Osteoblast (primary cell): Measurements from ENCODE around the gene SMC3. TPM values are rescaled to one million over a fixed set of nuclear protein-coding genes. Genes with fewer than 3 reads are reported as not detected.
"Not testable (repeated sequence)": the region's sequence is repeated elsewhere in the genome, so short reads cannot be mapped to it uniquely, and the experiment has no call there.

ENCODE experiments used
- DNase-seq: peaks from one replicate; pipeline ENCODE4 v3.0.0; 2011; ENCODE audit warnings: low spot score, mixed read lengths; ENCODE audit not compliant: insufficient read length; ENCODE audit errors: missing footprints
- H2AFZ ChIP-seq: 2 replicates; pipeline ENCODE4 v1.6.0; 2011; ENCODE audit warnings: mild to moderate bottlenecking, low read length
- H3K27ac ChIP-seq: 2 replicates; pipeline ENCODE4 v1.5.1; 2011; ENCODE audit warnings: mild to moderate bottlenecking, low read depth, low read length, moderate library complexity
- H3K27me3 ChIP-seq: 2 replicates; pipeline ENCODE4 v1.6.0; 2012; ENCODE audit warnings: mild to moderate bottlenecking, control low read depth, inconsistent platforms, low read length, moderate library complexity; ENCODE audit not compliant: insufficient read depth
- H3K36me3 ChIP-seq: 2 replicates; pipeline ENCODE4 v1.5.1; 2011; ENCODE audit warnings: mild to moderate bottlenecking, low read length, control low read depth, moderate library complexity; ENCODE audit not compliant: insufficient read depth
- H3K4me1 ChIP-seq: 2 replicates; pipeline ENCODE4 v1.5.1; 2011; ENCODE audit warnings: mild to moderate bottlenecking, low read length, control low read depth, moderate library complexity; ENCODE audit not compliant: insufficient read depth
- H3K4me2 ChIP-seq: 2 replicates; pipeline ENCODE4 v1.6.0; 2011; ENCODE audit warnings: mild to moderate bottlenecking, low read length; ENCODE audit not compliant: insufficient read depth
- H3K4me3 ChIP-seq: fragments of 200-600 bp; sonication (generic); 3 replicates; pipeline ENCODE4 v1.5.1; 2012; ENCODE audit warnings: mild to moderate bottlenecking, low read length, inconsistent platforms; ENCODE audit not compliant: insufficient read depth
- H3K79me2 ChIP-seq: 2 replicates; pipeline ENCODE4 v1.6.0; 2012; ENCODE audit warnings: mild to moderate bottlenecking, low read length, control low read depth, inconsistent platforms; ENCODE audit not compliant: insufficient read depth
- H3K9me3 ChIP-seq: 2 replicates; pipeline ENCODE4 v1.5.1; 2011; ENCODE audit warnings: low read depth, low read length, control low read depth
- H4K20me1 ChIP-seq: 2 replicates; pipeline ENCODE4 v1.6.0; 2012; ENCODE audit warnings: mild to moderate bottlenecking, low read length, control low read depth; ENCODE audit not compliant: insufficient read depth
- CTCF ChIP-seq: IDR thresholded peaks from 2 replicates; pipeline ENCODE4 v1.5.1; 2011; ENCODE audit warnings: mild to moderate bottlenecking, low read depth, low read length, moderate library complexity; ENCODE audit errors: extremely low read depth
- total RNA-seq: library from RNA; depleted of rRNA; stranded (reverse); fragments of >200 nt; gene quantifications from 2 replicates; pipeline ENCODE4 v1.2.3, GENCODE V29; 2012

The SMC3 gene
- total RNA-seq, 1 donor = 20.3 TPM

- no peaks in the 10 kb centered on the region for H3K9me3 ChIP-seq
- H2AFZ ChIP-seq = no peak overlapping the region
- no peak for DNase-seq
- peaks cover 8% of the 10 kb centered on the region for H3K27me3 ChIP-seq
- no peak for TF ChIP-seq CTCF
- H3K79me2 ChIP-seq = no peaks in the 10 kb centered on the region
- H3K27ac ChIP-seq = no peak overlapping the region
- H4K20me1 ChIP-seq = no peaks in the 10 kb centered on the region
- H3K4me3 ChIP-seq = no peak overlapping the region
- no peak overlapping the region for H3K4me2 ChIP-seq
- H3K4me1 ChIP-seq = no peaks in the 10 kb centered on the region
- no peaks in the 10 kb centered on the region for H3K36me3 ChIP-seq
These were observed 52.3 kb downstream of the SMC3 start for GRCh38 chr10:110619514-110620397.

- Histone ChIP-seq H3K4me3 (no peak overlapping the region), H3K4me1 (no peaks in the 10 kb centered on the region), H3K9me3 (no peaks in the 10 kb centered on the region), H2AFZ (no peak overlapping the region), H3K36me3 (no peaks in the 10 kb centered on the region), H3K27ac (no peak overlapping the region), H3K79me2 (no peaks in the 10 kb centered on the region), H4K20me1 (no peaks in the 10 kb centered on the region), H3K27me3 (peaks cover 8% of the 10 kb centered on the region), H3K4me2 (no peak overlapping the region)
- no peak for DNase-seq
- no peak for TF ChIP-seq CTCF
These were observed 52.9 kb downstream of the SMC3 start for GRCh38 chr10:110620398-110620719.

GRCh38 chr10:110623316-110623715, 55.8 kb downstream of the SMC3 start:
- H3K4me3 ChIP-seq, H3K4me2 ChIP-seq, H3K4me1 ChIP-seq, H2AFZ ChIP-seq, H3K36me3 ChIP-seq, H4K20me1 ChIP-seq, H3K27me3 ChIP-seq, H3K27ac ChIP-seq, H3K79me2 ChIP-seq, DNase-seq, H3K9me3 ChIP-seq: not testable (repeated sequence)

- Histone ChIP-seq H4K20me1 (no peaks in the 10 kb centered on the region), H3K4me2 (no peak overlapping the region), H3K4me1 (peaks cover 9% of the 10 kb centered on the region), H3K9me3 (no peaks in the 10 kb centered on the region), H3K27me3 (peaks cover 8% of the 10 kb centered on the region), H2AFZ (no peak overlapping the region), H3K79me2 (no peaks in the 10 kb centered on the region), H3K4me3 (no peak overlapping the region), H3K27ac (no peak overlapping the region), H3K36me3 (no peaks in the 10 kb centered on the region)
- no peak for TF ChIP-seq CTCF
- no peak for DNase-seq
These were observed 57.9 kb downstream of the SMC3 start for GRCh38 chr10:110625356-110625894.
